PFSK-1 (cell line): ENCODE results near the gene ALKAL2.

Experiments used
- POLR2AphosphoS5 ChIP-seq: IDR thresholded peaks from 2 replicates; pipeline ENCODE4 v1.6.1; 2012; ENCODE audit warnings: low read depth, mild to moderate bottlenecking, control low read depth, low read length, moderate library complexity
- REST ChIP-seq, 2 experiments: IDR thresholded peaks; 2 replicates each; pipeline versions ENCODE4 v1.6.1 to v1.8.0; 2011 to 2012; ENCODE audit warnings: low read depth in 2 of 2, low read length in 2 of 2, control low read depth in 1 of 2, inconsistent platforms in 1 of 2, mild to moderate bottlenecking in 1 of 2, moderate library complexity in 1 of 2; ENCODE audit not compliant: insufficient read depth in 1 of 2
- TAF1 ChIP-seq: IDR thresholded peaks from 2 replicates; pipeline ENCODE4 v1.6.1; 2012; ENCODE audit warnings: low read length, control low read depth, borderline replicate concordance; ENCODE audit not compliant: insufficient read depth

DNA sequence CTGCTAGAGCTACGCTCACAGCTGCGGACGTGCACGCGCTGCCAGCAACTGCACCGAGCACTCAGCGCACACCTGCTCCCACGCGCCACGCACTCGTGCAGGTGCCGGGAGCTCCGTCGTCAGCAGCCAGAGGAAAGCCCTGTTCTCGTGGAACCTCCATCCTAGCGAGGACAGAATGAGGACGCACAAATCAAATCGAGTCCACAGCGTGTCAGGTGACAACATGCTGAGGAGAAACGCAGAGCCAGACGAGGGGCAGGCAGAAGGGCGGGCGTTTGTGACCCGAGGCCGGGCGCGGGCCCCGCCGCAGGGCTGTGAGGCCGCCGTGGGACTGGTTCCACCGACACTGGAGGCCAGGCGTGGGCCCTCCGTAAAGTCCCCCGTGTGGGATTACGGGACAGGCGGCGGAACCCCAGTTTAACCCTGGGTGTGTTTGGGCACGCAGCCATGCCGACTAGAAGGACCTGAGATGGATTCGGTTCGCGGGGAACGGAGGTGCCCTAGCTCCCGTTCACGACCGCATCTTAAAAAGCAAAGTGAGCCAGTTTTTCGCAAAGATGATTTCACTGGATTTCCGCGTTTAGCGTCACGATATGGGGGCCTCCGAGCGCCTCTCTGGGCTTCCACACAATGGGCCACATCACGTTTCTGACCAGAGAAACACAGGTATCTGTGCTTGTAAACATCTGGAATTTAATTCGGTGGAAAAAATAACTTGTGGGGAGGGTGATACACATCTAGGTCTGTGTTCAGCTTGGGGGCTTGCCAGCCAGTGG is 26.9 kb upstream of the ALKAL2 start:
- TF ChIP-seq POLR2AphosphoS5 (no peak), TAF1 (no peak), REST (IDR thresholded peaks at IDR 0.05; ENCODE audit: insufficient read depth in 1 of 2, low read depth in 2 of 2, low read length in 2 of 2) (no peak)
